K562 (cell line): Measurements from ENCODE around the gene LRMDA. TPM values are rescaled to one million over a fixed set of nuclear protein-coding genes. Genes with fewer than 3 reads are reported as not detected.

Source experiments
- ATAC-seq: fragments of 200-7000 bp; cut with Tn5 transposase; 3 replicates; pipeline ENCODE4 v1.9.1; 2020; ENCODE audit warnings: moderate library complexity
- BruUV-seq: library from RNA; stranded (reverse); fragments of 400-500 nt; replicated peaks from 2 replicates; lab custom pipeline; 2021; lab: Mats Ljungman, UMichigan
- CTCF ChIA-PET: fragments of 300-600 bp; formaldehyde crosslinking; extraction: SDS; loops from one replicate; lab custom pipeline; 2021; ENCODE audit warnings: low intra/inter-chr PET ratio; lab: Yijun Ruan, JAX
- POLR2A ChIA-PET: fragments of 300-600, 350-650 bp; sonication (Branson Sonifier 250); formaldehyde crosslinking; extraction: SDS; loops from one replicate; lab custom pipeline; 2021; ENCODE audit warnings: antibody characterized with exemption, inconsistent platforms; lab: Yijun Ruan, JAX
- DNase-seq, 4 experiments: peaks; one replicate each; pipeline versions ENCODE4 v3.0.0 to v3.0.0-alpha.2; 2011 to 2018; ENCODE audit warnings: low spot score in 3 of 4, mixed read lengths in 3 of 4; ENCODE audit errors: extremely low read depth in 1 of 4
- FAIRE-seq: peaks from 2 replicates; lab custom pipeline; 2011; peaks lifted over from hg19 to GRCh38; lab: Jason Lieb, UNC
- H2AFZ ChIP-seq: 2 replicates; pipeline ENCODE4 v1.6.0; 2011; ENCODE audit warnings: low read depth, low read length, control low read depth, inconsistent platforms
- H3K27ac ChIP-seq: fragments of 200-600 bp; 3 replicates; pipeline ENCODE4 v1.8.0; 2011; ENCODE audit warnings: low read depth, mild to moderate bottlenecking, control low read depth, inconsistent platforms, low read length, moderate library complexity, mixed read lengths; ENCODE audit errors: extremely low read depth
- H3K27me3 ChIP-seq, 2 experiments: fragments of 300-600 bp in 1 of 2; 2 replicates in 1 of 2; 3 replicates in 1 of 2; pipeline versions ENCODE4 v1.6.0 to v1.8.0; 2011; ENCODE audit warnings: inconsistent platforms in 2 of 2, low read length in 2 of 2, mild to moderate bottlenecking in 1 of 2, mixed read lengths in 1 of 2, moderate library complexity in 1 of 2; ENCODE audit not compliant: control insufficient read depth in 2 of 2, insufficient read depth in 2 of 2
- H3K36me3 ChIP-seq: fragments of 300-600 bp; 3 replicates; pipeline ENCODE4 v1.8.0; 2011; ENCODE audit warnings: mild to moderate bottlenecking, low read length, inconsistent platforms; ENCODE audit not compliant: control insufficient read depth, insufficient read depth
- H3K4me1 ChIP-seq, 2 experiments: fragments of 200-600 bp in 1 of 2; replicated peaks in 1 of 2; 2 replicates in 1 of 2; 3 replicates in 1 of 2; pipeline versions ENCODE4 v1.5.1 to v1.8.0; 2011; ENCODE audit warnings: inconsistent platforms in 2 of 2, low read length in 2 of 2, mild to moderate bottlenecking in 1 of 2, mixed read lengths in 1 of 2, moderate library complexity in 1 of 2; ENCODE audit not compliant: control insufficient read depth in 2 of 2, insufficient read depth in 2 of 2
- H3K4me2 ChIP-seq: 2 replicates; pipeline ENCODE4 v1.6.1; 2011; ENCODE audit warnings: low read length, control low read depth, inconsistent platforms, mixed read lengths; ENCODE audit not compliant: insufficient read depth
- H3K4me3 ChIP-seq: fragments of 200-600 bp; sonication (generic), shearing (Covaris generic); 2 replicates; pipeline ENCODE4 v1.5.1; 2016; ENCODE audit warnings: control low read depth, inconsistent platforms
- H3K79me2 ChIP-seq: fragments of 200-600 bp; 3 replicates; pipeline ENCODE4 v1.8.0; 2011; ENCODE audit warnings: low read length, inconsistent platforms; ENCODE audit not compliant: control insufficient read depth, insufficient read depth
- H3K9ac ChIP-seq, 2 experiments: 2 replicates each; pipeline versions ENCODE4 v1.6.0 to v1.6.1; 2011; ENCODE audit warnings: low read depth in 2 of 2, low read length in 2 of 2, control low read depth in 1 of 2, inconsistent platforms in 1 of 2, mild to moderate bottlenecking in 1 of 2, mixed read lengths in 1 of 2; ENCODE audit not compliant: insufficient read depth in 1 of 2
- H3K9me1 ChIP-seq: one replicate; pipeline ENCODE4 v1.6.0; 2011; ENCODE audit warnings: inconsistent platforms, mild to moderate bottlenecking, low read length, moderate library complexity; ENCODE audit not compliant: control insufficient read depth, insufficient read depth
- H3K9me3 ChIP-seq: replicated peaks from 2 replicates; pipeline ENCODE4 v1.5.1; 2011; ENCODE audit warnings: low read depth, low read length, inconsistent platforms; ENCODE audit not compliant: control insufficient read depth, insufficient read depth
- H4K20me1 ChIP-seq: replicated peaks from 2 replicates; pipeline ENCODE4 v1.6.1; 2011; ENCODE audit warnings: low read length, inconsistent platforms, mixed read lengths; ENCODE audit not compliant: control insufficient read depth, insufficient read depth
- CEBPG ChIP-seq, 3 experiments: fragments of 200-800 bp in 1 of 3; sonication (Bioruptor generic) in 1 of 3; sonication (generic) in 1 of 3; formaldehyde crosslinking in 1 of 3; IDR thresholded peaks in 2 of 3; conservative IDR thresholded peaks in 1 of 3; 2 replicates each; pipeline versions ENCODE4 v1.6.1 to v1.8.0; 2016 to 2022; ENCODE audit warnings: missing compliant biosample characterization in 2 of 3, missing genetic modification characterization in 2 of 3, mild to moderate bottlenecking in 1 of 3, missing genetic modification reagents in 1 of 3
- E2F6 ChIP-seq, 2 experiments: IDR thresholded peaks; 2 replicates each; pipeline ENCODE4 v1.6.1; 2011; ENCODE audit warnings: borderline replicate concordance in 1 of 2, control low read depth in 1 of 2, low read depth in 1 of 2, low read length in 1 of 2, mild to moderate bottlenecking in 1 of 2, mixed read lengths in 1 of 2, moderate library complexity in 1 of 2; ENCODE audit not compliant: insufficient read depth in 1 of 2, insufficient read length in 1 of 2, poor library complexity in 1 of 2, severe bottlenecking in 1 of 2; ENCODE audit errors: extremely low read depth in 1 of 2
- EHMT2 ChIP-seq: fragments of 450-650 bp; IDR thresholded peaks from 2 replicates; pipeline ENCODE4 v1.6.1; 2018; ENCODE audit warnings: antibody characterized with exemption
- HMG20B ChIP-seq: fragments of 250-450 bp; sonication (Bioruptor Pico); IDR thresholded peaks from 2 replicates; pipeline ENCODE4 v1.5.0; 2021; ENCODE audit warnings: mild to moderate bottlenecking
- SAP30 ChIP-seq: fragments of 200-600 bp; sonication (generic); IDR thresholded peaks from 2 replicates; pipeline ENCODE4 v1.6.1; 2012; ENCODE audit warnings: borderline replicate concordance, low read depth, mild to moderate bottlenecking, moderate library complexity, low read length, control low read depth, inconsistent platforms; ENCODE audit not compliant: insufficient read depth, poor library complexity, severe bottlenecking
- SRSF1 ChIP-seq: fragments of 200-400 bp; formaldehyde crosslinking; IDR thresholded peaks from 2 replicates; pipeline ENCODE4 v1.6.1; 2017; ENCODE audit warnings: mild to moderate bottlenecking, low read depth, low read length, moderate library complexity
- SRSF7 ChIP-seq: fragments of 200-400 bp; formaldehyde crosslinking; optimal IDR thresholded peaks from 2 replicates; pipeline ENCODE3; 2017; ENCODE audit warnings: mild to moderate bottlenecking, low read depth, low read length
- U2AF2 ChIP-seq: fragments of 200-400 bp; formaldehyde crosslinking; optimal IDR thresholded peaks from 2 replicates; pipeline ENCODE3; 2017; ENCODE audit warnings: low read depth, mild to moderate bottlenecking, low read length
- in situ Hi-C: fragments of 300-500 bp; cut with MboI; formaldehyde crosslinking; loops from 4 replicates; pipeline ENCODE4 v1.15.0; 2018; ENCODE audit warnings: inconsistent platforms, mixed read lengths
- intact Hi-C: fragments of 100-400 bp; cut with micrococcal nuclease; formaldehyde crosslinking; loops from 2 replicates; pipeline ENCODE4 v1.14.2; 2022
- polyA plus RNA-seq, 8 experiments: library from polyadenylated mRNA; depleted of rRNA in 4 of 8; stranded (reverse) in 5 of 8; unstranded in 3 of 8; fragments of >200 nt; fragmentation: Nextera tagmentation in 2 of 8; fragmentation: Illumina TruSeq in 1 of 8; extraction: Ambion mirVana in 2 of 8; extraction: Trizol in 1 of 8; gene quantifications; 2 replicates each; pipeline versions ENCODE4 v1.2.1 to v1.2.3, GENCODE V29; 2011 to 2014; ENCODE audit warnings: inconsistent platforms in 1 of 8, missing spikeins in 1 of 8
- total RNA-seq, 7 experiments: library from RNA; depleted of rRNA in 6 of 7; stranded (reverse); fragments of >200 nt in 6 of 7; fragmentation: Illumina TruSeq in 2 of 7; extraction: Trizol in 2 of 7; gene quantifications; 2 replicates each; pipeline versions ENCODE4 v1.2.1 to v1.2.3, GENCODE V29; 2011 to 2021; ENCODE audit warnings: low replicate concordance in 1 of 7

The LRMDA gene
- total and polyA plus RNA-seq, 9 of the 15 experiments (the other 6 are each of a cell fraction or from before 2014, with no cell fraction given), result 0.25 TPM; not detected in 8

GRCh38 chr10:75665707-75666106, 234.3 kb downstream of the LRMDA start:
- Histone ChIP-seq H3K9me3 (no peaks in the 10 kb centered on the region), H2AFZ (no peak overlapping the region), H3K27ac (no peak overlapping the region), H3K4me3 (no peak overlapping the region), H3K36me3 (no peaks in the 10 kb centered on the region), H3K4me1 (no peaks in the 10 kb centered on the region; a peak in 1 of 5 replicates), H4K20me1 (no peaks in the 10 kb centered on the region), H3K9ac (no peak overlapping the region), H3K27me3 (peaks cover 0 to 5% of the 10 kb centered on the region in 2 experiments; a peak in 1 of 5 replicates), H3K79me2 (no peaks in the 10 kb centered on the region), H3K9me1 (no peaks in the 10 kb centered on the region), H3K4me2 (no peak overlapping the region)
- no peak for FAIRE-seq
- TF ChIP-seq HMG20B (CRISPR knock-in tag), result no peak
- TF ChIP-seq E2F6 (IDR thresholded peaks at IDR 0.05; ENCODE audit: borderline replicate concordance in 1 of 2, extremely low read depth in 1 of 2, insufficient read depth in 1 of 2, insufficient read length in 1 of 2, low read depth in 1 of 2, low read length in 1 of 2, poor library complexity in 1 of 2, severe bottlenecking in 1 of 2), result no peak
- no peak for TF ChIP-seq SAP30
- TF ChIP-seq EHMT2, result no peak
- no peak for TF ChIP-seq CEBPG (CRISPR knock-in tag; IDR thresholded peaks at IDR 0.05)
- TF ChIP-seq CEBPG (tag; conservative IDR thresholded peaks at IDR 0.05 in 1 of 2, IDR thresholded peaks at IDR 0.05 in 1 of 2), result 0 out of 4 replicates have a peak, but pooled peaks of 1 of the 2 experiments have one; percentile 7
- no peak for TF ChIP-seq SRSF1
- no peak for TF ChIP-seq SRSF7
- no peak for TF ChIP-seq U2AF2
- ChIA-PET POLR2A (interaction anchor here (0.6 kb wide), 1 partner anchor 374 kb away, joined by 3 read pairs; no protein-coding TSS in a partner anchor), CTCF (no interaction called here)
- BruUV-seq, result no TSS peak
- intact Hi-C loops, result no loop called here
- DNase-seq, result no peak
- no peak for ATAC-seq
- in situ Hi-C loops, result no loop called here
